Suprapubic skin (tissue), 4 donors: ENCODE results near the gene AEBP1. TPM values are rescaled to one million over a fixed set of nuclear protein-coding genes. Genes with fewer than 3 reads are reported as not detected.
A peak's percentile ranks its signal among the peaks of the same experiment; 100 is the strongest.

ENCODE experiments used
- DNase-seq, 2 donors: peaks; one replicate each; pipeline ENCODE4 v3.0.0-alpha.2; 2019; ENCODE audit warnings: low spot score in 2 of 2
- H3K27ac ChIP-seq: fragments of 200-600 bp; sonication (generic); one replicate; pipeline ENCODE4 v1.5.1; 2019
- H3K27me3 ChIP-seq: fragments of 200-600 bp; sonication (generic); one replicate; pipeline ENCODE4 v1.5.1; 2019
- H3K36me3 ChIP-seq: fragments of 200-600 bp; sonication (generic); one replicate; pipeline ENCODE4 v1.5.1; 2019
- H3K4me1 ChIP-seq: fragments of 200-600 bp; sonication (generic); one replicate; pipeline ENCODE4 v1.5.1; 2019
- H3K4me3 ChIP-seq: fragments of 200-600 bp; sonication (generic); one replicate; pipeline ENCODE4 v1.5.1; 2019; ENCODE audit warnings: mild to moderate bottlenecking
- H3K9me3 ChIP-seq: fragments of 200-600 bp; sonication (generic); one replicate; pipeline ENCODE4 v1.5.1; 2019
- EP300 ChIP-seq: sonication (generic); formaldehyde crosslinking; IDR thresholded peaks from one replicate; pipeline ENCODE4 v1.6.1; 2017; ENCODE audit warnings: antibody characterized with exemption
- POLR2A ChIP-seq, 2 donors: fragments of 450-650 bp; IDR thresholded peaks; one replicate each; pipeline ENCODE4 v1.6.1; 2017; ENCODE audit warnings: antibody characterized with exemption in 2 of 2, mild to moderate bottlenecking in 2 of 2, moderate library complexity in 2 of 2
- POLR2AphosphoS5 ChIP-seq, 3 donors: sonication (generic); formaldehyde crosslinking; IDR thresholded peaks; one replicate each; pipeline ENCODE4 v1.6.1; 2017; ENCODE audit warnings: antibody characterized with exemption in 3 of 3
- WGBS: methylation state at CpG from one replicate; pipeline ENCODE4 v1.1.5; 2018; 5-methylcytosine and 5-hydroxymethylcytosine counted together
- total RNA-seq, 4 donors: library from RNA; depleted of rRNA; stranded (reverse); fragments of >200 nt; gene quantifications; one replicate each; pipeline ENCODE4 v1.1.0, GENCODE V29; 2016
- TF ChIP-seq, protein P1 (sequence below), 2 donors: fragments of 200-600 bp in 1 of 2; fragments of 450-650 bp in 1 of 2; sonication (generic) in 1 of 2; IDR thresholded peaks; one replicate each; pipeline ENCODE4 v1.5.1; 2016 to 2019; ENCODE audit warnings: antibody characterized with exemption in 2 of 2, mild to moderate bottlenecking in 1 of 2, moderate library complexity in 1 of 2

AEBP1 gene
- total RNA-seq, 4 donors from 2014 or later: 24.3 to 74.0 (median 43.3) TPM

- Histone ChIP-seq H3K36me3 (no peaks in the 10 kb centered on the region), H3K4me1 (no peaks in the 10 kb centered on the region), H3K4me3 (no peak overlapping the region), H3K27me3 (peaks cover 2% of the 10 kb centered on the region), H3K9me3 (no peaks in the 10 kb centered on the region), H3K27ac (no peak overlapping the region)
- 78% methylated on average over 5 of the region's 5 CpGs for WGBS
- TF ChIP-seq, protein P1, sequence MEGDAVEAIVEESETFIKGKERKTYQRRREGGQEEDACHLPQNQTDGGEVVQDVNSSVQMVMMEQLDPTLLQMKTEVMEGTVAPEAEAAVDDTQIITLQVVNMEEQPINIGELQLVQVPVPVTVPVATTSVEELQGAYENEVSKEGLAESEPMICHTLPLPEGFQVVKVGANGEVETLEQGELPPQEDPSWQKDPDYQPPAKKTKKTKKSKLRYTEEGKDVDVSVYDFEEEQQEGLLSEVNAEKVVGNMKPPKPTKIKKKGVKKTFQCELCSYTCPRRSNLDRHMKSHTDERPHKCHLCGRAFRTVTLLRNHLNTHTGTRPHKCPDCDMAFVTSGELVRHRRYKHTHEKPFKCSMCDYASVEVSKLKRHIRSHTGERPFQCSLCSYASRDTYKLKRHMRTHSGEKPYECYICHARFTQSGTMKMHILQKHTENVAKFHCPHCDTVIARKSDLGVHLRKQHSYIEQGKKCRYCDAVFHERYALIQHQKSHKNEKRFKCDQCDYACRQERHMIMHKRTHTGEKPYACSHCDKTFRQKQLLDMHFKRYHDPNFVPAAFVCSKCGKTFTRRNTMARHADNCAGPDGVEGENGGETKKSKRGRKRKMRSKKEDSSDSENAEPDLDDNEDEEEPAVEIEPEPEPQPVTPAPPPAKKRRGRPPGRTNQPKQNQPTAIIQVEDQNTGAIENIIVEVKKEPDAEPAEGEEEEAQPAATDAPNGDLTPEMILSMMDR (IDR thresholded peaks at IDR 0.05): no peak
- no peak for TF ChIP-seq POLR2A (IDR thresholded peaks at IDR 0.05)
- no peak for TF ChIP-seq EP300
- no peak for TF ChIP-seq POLR2AphosphoS5 (IDR thresholded peaks at IDR 0.05)
- no peak for DNase-seq
Observed at GRCh38 chr7:44136731-44137130, 32.6 kb downstream of the AEBP1 start.

DNA sequence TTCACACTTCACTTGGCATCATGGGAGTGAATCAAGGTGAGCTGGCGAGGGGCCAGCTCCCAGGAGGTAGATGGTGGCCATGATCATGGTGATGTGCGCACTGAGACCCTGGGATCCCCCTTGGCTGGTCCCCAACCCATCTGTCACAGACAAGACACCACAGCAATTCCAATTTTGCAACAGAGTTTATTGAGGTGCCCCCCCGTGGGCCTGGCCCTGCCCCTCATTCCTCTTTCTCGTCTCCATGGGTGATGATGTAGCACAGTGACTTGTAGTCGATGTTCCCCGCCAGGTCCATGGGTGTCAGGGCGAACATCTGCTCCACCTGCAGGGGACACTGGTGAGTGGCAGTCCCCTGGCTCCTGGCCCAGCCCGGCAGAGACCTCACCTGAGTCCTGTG, 34.6 kb downstream of the AEBP1 start:
- DNase-seq: no peak
- H3K9me3 ChIP-seq: no peaks in the 10 kb centered on the region
- TF ChIP-seq POLR2AphosphoS5 (IDR thresholded peaks at IDR 0.05) (no peak), POLR2A (IDR thresholded peaks at IDR 0.05) (no peak), EP300 (no peak)
- TF ChIP-seq, protein P1 (IDR thresholded peaks at IDR 0.05): no peak
- H3K27ac ChIP-seq: no peak overlapping the region
- no peaks in the 10 kb centered on the region for H3K36me3 ChIP-seq
- 79% methylated on average over 6 of the region's 8 CpGs for WGBS
- no peaks in the 10 kb centered on the region for H3K4me1 ChIP-seq
- H3K27me3 ChIP-seq: peaks cover 2% of the 10 kb centered on the region
- no peak overlapping the region for H3K4me3 ChIP-seq

GRCh38 chr7:44139311-44140010, 35.3 kb downstream of the AEBP1 start:
- Histone ChIP-seq H3K4me3 (no peak overlapping the region), H3K9me3 (no peaks in the 10 kb centered on the region), H3K36me3 (no peaks in the 10 kb centered on the region), H3K27ac (no peak overlapping the region), H3K4me1 (no peaks in the 10 kb centered on the region), H3K27me3 (peaks cover 2% of the 10 kb centered on the region)
- WGBS: 83% methylated on average over 12 of the region's 14 CpGs
- TF ChIP-seq EP300 (no peak), POLR2A (IDR thresholded peaks at IDR 0.05) (no peak), POLR2AphosphoS5 (IDR thresholded peaks at IDR 0.05) (no peak)
- TF ChIP-seq, protein P1 (IDR thresholded peaks at IDR 0.05): no peak
- DNase-seq: no peak

DNA sequence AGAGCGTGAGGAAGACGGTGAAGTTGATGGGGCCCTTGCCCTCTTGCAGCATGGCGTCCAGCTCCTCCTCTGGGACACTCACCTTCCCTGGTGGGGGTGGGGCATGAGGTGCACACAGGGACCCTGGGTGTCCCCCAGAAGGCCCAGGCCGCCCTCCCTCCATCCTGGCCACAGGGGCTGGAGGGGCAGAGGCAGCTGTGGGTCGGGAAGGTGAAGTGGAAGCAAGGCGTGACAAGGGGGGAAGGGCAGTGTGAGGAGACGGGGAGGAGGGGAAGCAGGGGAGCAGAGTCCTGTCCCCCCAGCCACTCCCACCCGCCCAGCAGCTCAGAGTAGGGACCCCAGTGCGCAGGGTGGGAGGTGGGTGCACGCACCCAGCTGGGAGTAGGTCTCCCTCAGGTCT, 36.2 kb downstream of the AEBP1 start:
- H3K4me3 ChIP-seq: no peak overlapping the region
- H3K27ac ChIP-seq: no peak overlapping the region
- no peaks in the 10 kb centered on the region for H3K36me3 ChIP-seq
- 81% methylated on average over 6 of the region's 10 CpGs for WGBS
- no peak for TF ChIP-seq POLR2AphosphoS5 (IDR thresholded peaks at IDR 0.05)
- no peak for TF ChIP-seq POLR2A (IDR thresholded peaks at IDR 0.05)
- no peak for TF ChIP-seq EP300
- TF ChIP-seq, protein P1 (IDR thresholded peaks at IDR 0.05): no peak
- peaks cover 2% of the 10 kb centered on the region for H3K27me3 ChIP-seq
- no peak for DNase-seq
- no peaks in the 10 kb centered on the region for H3K9me3 ChIP-seq
- peaks cover 2% of the 10 kb centered on the region for H3K4me1 ChIP-seq

GRCh38 chr7:44141221-44141850, 37.2 kb downstream of the AEBP1 start, which contains the start of gene MYL7:
Gene MYL7 (minus strand): TSS chr7:44141332. CDS start chr7:44141305, 27 bp downstream.
- H3K27me3 ChIP-seq: peaks cover 2% of the 10 kb centered on the region
- H3K4me3 ChIP-seq: no peak within 1 kb of the TSS
- H3K9me3 ChIP-seq: no peaks in the 10 kb centered on the region
- H3K36me3 ChIP-seq: no peaks in the 10 kb centered on the region
- no peak within 1 kb of the TSS for H3K27ac ChIP-seq
- peak in 1 of 2 donors; percentile 46 for DNase-seq
- peaks cover 12% of the 10 kb centered on the region for H3K4me1 ChIP-seq
- TF ChIP-seq POLR2A (IDR thresholded peaks at IDR 0.05): no peak
- 83% methylated on average over 3 of the region's 6 CpGs for WGBS
